ENCODE results near the gene PTGDR2.

Gene PTGDR2

GRCh38 chr11:60855726-60856633, at the start of gene PTGDR2:
PTGDR2 (minus strand) TSS chr11:60855950; CDS start chr11:60853722, 2,228 bp downstream.
- Histone ChIP-seq H3K27me3 (ENCODE audit: control insufficient read depth in 5 of 5, insufficient read depth in 4 of 5, low read length in 5 of 5) (no peaks in the 10 kb centered on the region), H3K9ac (ENCODE audit: low read length in 5 of 5) (no peak within 1 kb of the TSS), H3K4me3 (ENCODE audit: low read depth in 1 of 5, low read length in 5 of 5) (no peak within 1 kb of the TSS), H3K36me3 (ENCODE audit: control insufficient read depth in 5 of 5, insufficient read depth in 5 of 5, low read length in 5 of 5) (peaks cover 0 to 20% (median 15%) of the 10 kb centered on the region in 5 donors), H3K9me3 (ENCODE audit: control insufficient read depth in 5 of 5, low read length in 5 of 5) (no peaks in the 10 kb centered on the region), H3K4me1 (ENCODE audit: control insufficient read depth in 5 of 5, insufficient read depth in 5 of 5, low read length in 5 of 5) (peaks cover 0 to 12% (median 6%) of the 10 kb centered on the region in 5 donors), H3K27ac (ENCODE audit: low read depth, low read length) (no peak within 1 kb of the TSS)

- H3K27ac ChIP-seq (ENCODE audit: low read depth, low read length), result peak overlapping the region; percentile 96
These were observed 49.3 kb upstream of the PTGDR2 start for GRCh38 chr11:60905047-60905446.

GRCh38 chr11:60902625-60903024, 46.9 kb upstream of the PTGDR2 start:
- Histone ChIP-seq H3K36me3 (ENCODE audit: control insufficient read depth in 5 of 5, insufficient read depth in 5 of 5, low read length in 5 of 5) (peaks cover 15 to 58% (median 54%) of the 10 kb centered on the region in 5 donors), H3K4me1 (ENCODE audit: control insufficient read depth in 5 of 5, insufficient read depth in 5 of 5, low read length in 5 of 5) (peaks cover 16 to 27% (median 24%) of the 10 kb centered on the region in 5 donors), H3K27me3 (ENCODE audit: control insufficient read depth in 5 of 5, insufficient read depth in 4 of 5, low read length in 5 of 5) (peaks cover 0 to 4% (median 0%) of the 10 kb centered on the region in 5 donors), H3K4me3 (ENCODE audit: low read depth in 1 of 5, low read length in 5 of 5) (no peak overlapping the region), H3K27ac (ENCODE audit: low read depth, low read length) (no peak overlapping the region), H3K9me3 (ENCODE audit: control insufficient read depth in 5 of 5, low read length in 5 of 5) (no peaks in the 10 kb centered on the region), H3K9ac (ENCODE audit: low read length in 5 of 5) (no peak overlapping the region)

More at GRCh38 chr11:60905047-60905446, 49.3 kb upstream of the PTGDR2 start:
- Histone ChIP-seq H3K27me3 (ENCODE audit: control insufficient read depth in 5 of 5, insufficient read depth in 4 of 5, low read length in 5 of 5) (peaks cover 0 to 4% (median 0%) of the 10 kb centered on the region in 5 donors), H3K36me3 (ENCODE audit: control insufficient read depth in 5 of 5, insufficient read depth in 5 of 5, low read length in 5 of 5) (peaks cover 10 to 39% (median 36%) of the 10 kb centered on the region in 5 donors), H3K4me3 (ENCODE audit: low read depth in 1 of 5, low read length in 5 of 5) (peak overlapping the region in 4 of 5 donors; percentile 73 to 95 (median 86)), H3K4me1 (ENCODE audit: control insufficient read depth in 5 of 5, insufficient read depth in 5 of 5, low read length in 5 of 5) (peaks cover 16 to 30% (median 24%) of the 10 kb centered on the region in 5 donors), H3K9ac (ENCODE audit: low read length in 5 of 5) (peak overlapping the region; percentile 41 to 94 (median 86)), H3K9me3 (ENCODE audit: control insufficient read depth in 5 of 5, low read length in 5 of 5) (no peaks in the 10 kb centered on the region)

GRCh38 chr11:60900673-60901404, 45.1 kb upstream of the PTGDR2 start:
- H3K9ac ChIP-seq (ENCODE audit: low read length in 5 of 5), result no peak overlapping the region

GRCh38 chr11:60899977-60900376, 44.2 kb upstream of the PTGDR2 start:
- H3K9me3 ChIP-seq (ENCODE audit: control insufficient read depth in 5 of 5, low read length in 5 of 5), result no peaks in the 10 kb centered on the region
- no peaks in the 10 kb centered on the region for H3K27me3 ChIP-seq (ENCODE audit: control insufficient read depth in 5 of 5, insufficient read depth in 4 of 5, low read length in 5 of 5)
- H3K4me3 ChIP-seq (ENCODE audit: low read depth in 1 of 5, low read length in 5 of 5), result no peak overlapping the region
- peaks cover 29 to 84% (median 77%) of the 10 kb centered on the region in 5 donors for H3K36me3 ChIP-seq (ENCODE audit: control insufficient read depth in 5 of 5, insufficient read depth in 5 of 5, low read length in 5 of 5)
- peaks cover 4 to 15% (median 12%) of the 10 kb centered on the region in 5 donors for H3K4me1 ChIP-seq (ENCODE audit: control insufficient read depth in 5 of 5, insufficient read depth in 5 of 5, low read length in 5 of 5)
- H3K27ac ChIP-seq (ENCODE audit: low read depth, low read length), result no peak overlapping the region
- H3K9ac ChIP-seq (ENCODE audit: low read length in 5 of 5), result no peak overlapping the region

More at GRCh38 chr11:60900673-60901404, 45.1 kb upstream of the PTGDR2 start:
- no peaks in the 10 kb centered on the region for H3K9me3 ChIP-seq (ENCODE audit: control insufficient read depth in 5 of 5, low read length in 5 of 5)
- H3K4me1 ChIP-seq (ENCODE audit: control insufficient read depth in 5 of 5, insufficient read depth in 5 of 5, low read length in 5 of 5), result peaks cover 12 to 17% (median 16%) of the 10 kb centered on the region in 5 donors
- H3K36me3 ChIP-seq (ENCODE audit: control insufficient read depth in 5 of 5, insufficient read depth in 5 of 5, low read length in 5 of 5), result peaks cover 26 to 76% (median 70%) of the 10 kb centered on the region in 5 donors
- no peak overlapping the region for H3K4me3 ChIP-seq (ENCODE audit: low read depth in 1 of 5, low read length in 5 of 5)
- no peak overlapping the region for H3K27ac ChIP-seq (ENCODE audit: low read depth, low read length)
- H3K27me3 ChIP-seq (ENCODE audit: control insufficient read depth in 5 of 5, insufficient read depth in 4 of 5, low read length in 5 of 5), result no peaks in the 10 kb centered on the region

GRCh38 chr11:60899046-60899936, 43.5 kb upstream of the PTGDR2 start:
- Histone ChIP-seq H3K9ac (ENCODE audit: low read length in 5 of 5) (no peak overlapping the region), H3K4me3 (ENCODE audit: low read depth in 1 of 5, low read length in 5 of 5) (no peak overlapping the region), H3K27me3 (ENCODE audit: control insufficient read depth in 5 of 5, insufficient read depth in 4 of 5, low read length in 5 of 5) (no peaks in the 10 kb centered on the region), H3K4me1 (ENCODE audit: control insufficient read depth in 5 of 5, insufficient read depth in 5 of 5, low read length in 5 of 5) (peaks cover 0 to 9% (median 6%) of the 10 kb centered on the region in 5 donors), H3K27ac (ENCODE audit: low read depth, low read length) (no peak overlapping the region), H3K9me3 (ENCODE audit: control insufficient read depth in 5 of 5, low read length in 5 of 5) (no peaks in the 10 kb centered on the region), H3K36me3 (ENCODE audit: control insufficient read depth in 5 of 5, insufficient read depth in 5 of 5, low read length in 5 of 5) (peaks cover 36 to 91% (median 84%) of the 10 kb centered on the region in 5 donors)

- Histone ChIP-seq H3K4me1 (ENCODE audit: control insufficient read depth in 5 of 5, insufficient read depth in 5 of 5, low read length in 5 of 5) (peaks cover 0 to 9% (median 6%) of the 10 kb centered on the region in 5 donors), H3K36me3 (ENCODE audit: control insufficient read depth in 5 of 5, insufficient read depth in 5 of 5, low read length in 5 of 5) (peaks cover 39 to 93% (median 81%) of the 10 kb centered on the region in 5 donors), H3K9me3 (ENCODE audit: control insufficient read depth in 5 of 5, low read length in 5 of 5) (no peaks in the 10 kb centered on the region), H3K27me3 (ENCODE audit: control insufficient read depth in 5 of 5, insufficient read depth in 4 of 5, low read length in 5 of 5) (no peaks in the 10 kb centered on the region), H3K9ac (ENCODE audit: low read length in 5 of 5) (no peak overlapping the region), H3K4me3 (ENCODE audit: low read depth in 1 of 5, low read length in 5 of 5) (no peak overlapping the region), H3K27ac (ENCODE audit: low read depth, low read length) (no peak overlapping the region)
These were observed 41.7 kb upstream of the PTGDR2 start for GRCh38 chr11:60897496-60897895.

- H3K9me3 ChIP-seq (ENCODE audit: control insufficient read depth in 5 of 5, low read length in 5 of 5), result no peaks in the 10 kb centered on the region
- H3K27me3 ChIP-seq (ENCODE audit: control insufficient read depth in 5 of 5, insufficient read depth in 4 of 5, low read length in 5 of 5), result no peaks in the 10 kb centered on the region
- peaks cover 31 to 83% (median 72%) of the 10 kb centered on the region in 5 donors for H3K36me3 ChIP-seq (ENCODE audit: control insufficient read depth in 5 of 5, insufficient read depth in 5 of 5, low read length in 5 of 5)
- H3K4me1 ChIP-seq (ENCODE audit: control insufficient read depth in 5 of 5, insufficient read depth in 5 of 5, low read length in 5 of 5), result peaks cover 0 to 9% (median 7%) of the 10 kb centered on the region in 5 donors
- H3K9ac ChIP-seq (ENCODE audit: low read length in 5 of 5), result peak overlapping the region in 2 of 5 donors; percentile 33 to 34
- H3K4me3 ChIP-seq (ENCODE audit: low read depth in 1 of 5, low read length in 5 of 5), result no peak overlapping the region
- H3K27ac ChIP-seq (ENCODE audit: low read depth, low read length), result no peak overlapping the region
These were observed 39.9 kb upstream of the PTGDR2 start for GRCh38 chr11:60895687-60896086.

GRCh38 chr11:60891103-60891741, 35.5 kb upstream of the PTGDR2 start:
- no peak overlapping the region for H3K9ac ChIP-seq (ENCODE audit: low read length in 5 of 5)

More at GRCh38 chr11:60891103-60891741, 35.5 kb upstream of the PTGDR2 start:
- H3K4me1 ChIP-seq (ENCODE audit: control insufficient read depth in 5 of 5, insufficient read depth in 5 of 5, low read length in 5 of 5), result peaks cover 0 to 16% (median 9%) of the 10 kb centered on the region in 5 donors
- peaks cover 13 to 55% (median 41%) of the 10 kb centered on the region in 5 donors for H3K36me3 ChIP-seq (ENCODE audit: control insufficient read depth in 5 of 5, insufficient read depth in 5 of 5, low read length in 5 of 5)
- no peaks in the 10 kb centered on the region for H3K27me3 ChIP-seq (ENCODE audit: control insufficient read depth in 5 of 5, insufficient read depth in 4 of 5, low read length in 5 of 5)
- H3K27ac ChIP-seq (ENCODE audit: low read depth, low read length), result no peak overlapping the region
- H3K9me3 ChIP-seq (ENCODE audit: control insufficient read depth in 5 of 5, low read length in 5 of 5), result no peaks in the 10 kb centered on the region
- no peak overlapping the region for H3K4me3 ChIP-seq (ENCODE audit: low read depth in 1 of 5, low read length in 5 of 5)

All from subcutaneous abdominal adipose tissue (tissue), 5 donors.